PC-9 (cell line): ENCODE data around the gene GRIN2A. TPM values are rescaled to one million over a fixed set of nuclear protein-coding genes. Genes with fewer than 3 reads are reported as not detected.

Experiments
- Bru-seq: library from RNA; stranded (reverse); fragments of 400-500 nt; gene quantifications from one replicate; lab custom pipeline; 2021; lab: Mats Ljungman, UMichigan
- BruChase-seq, 2 experiments: library from RNA; stranded (reverse); fragments of 400-500 nt; gene quantifications; one replicate each; lab custom pipeline; 2021; lab: Mats Ljungman, UMichigan
- BruUV-seq: library from RNA; stranded (reverse); fragments of 400-500 nt; replicated peaks from 2 replicates; lab custom pipeline; 2021; lab: Mats Ljungman, UMichigan
- CTCF ChIA-PET: fragments of 300-600 bp; sonication (Branson Sonifier 250); formaldehyde crosslinking; loops from one replicate; lab custom pipeline; 2022; ENCODE audit warnings: antibody characterized with exemption; lab: Charles Lee
- POLR2A ChIA-PET: fragments of 300-600 bp; sonication (Branson Sonifier 250); formaldehyde crosslinking; loops from one replicate; lab custom pipeline; 2022; ENCODE audit warnings: antibody characterized with exemption; ENCODE audit not compliant: unreplicated experiment; lab: Charles Lee
- DNase-seq, 2 experiments: peaks; one replicate each; pipeline versions ENCODE4 v3.0.0 to v3.0.0-alpha.2; 2015 to 2022; ENCODE audit warnings: mixed read lengths in 1 of 2
- H2AFZ ChIP-seq: fragments of 200-600 bp; sonication (generic); 2 replicates; pipeline ENCODE4 v1.8.1; 2017; ENCODE audit warnings: antibody characterized with exemption
- H3F3A ChIP-seq: fragments of 200-600 bp; sonication (generic); 2 replicates; pipeline ENCODE4 v1.8.1; 2017; ENCODE audit warnings: antibody characterized with exemption, mild to moderate bottlenecking, low read depth; ENCODE audit not compliant: insufficient read depth
- H3K27ac ChIP-seq: fragments of 200-600 bp; sonication (generic); 2 replicates; pipeline ENCODE4 v1.6.1; 2016; ENCODE audit warnings: mixed run types
- H3K27me3 ChIP-seq: fragments of 200-600 bp; sonication (generic); 2 replicates; pipeline ENCODE4 v1.6.1; 2016; ENCODE audit warnings: low read depth, mixed run types; ENCODE audit not compliant: insufficient read depth
- H3K36me3 ChIP-seq: fragments of 200-600 bp; sonication (generic); 2 replicates; pipeline ENCODE4 v1.6.1; 2016; ENCODE audit warnings: low read depth, mixed run types
- H3K4me1 ChIP-seq: fragments of 200-600 bp; sonication (generic); replicated peaks from 2 replicates; pipeline ENCODE4 v1.6.1; 2016; ENCODE audit warnings: mixed run types; ENCODE audit not compliant: insufficient read depth
- H3K4me2 ChIP-seq: fragments of 200-600 bp; sonication (generic); 2 replicates; pipeline ENCODE4 v1.6.1; 2017; ENCODE audit warnings: mixed run types
- H3K4me3 ChIP-seq: fragments of 200-600 bp; sonication (generic); 2 replicates; pipeline ENCODE4 v1.6.1; 2016; ENCODE audit warnings: mixed run types
- H3K79me2 ChIP-seq: fragments of 200-600 bp; sonication (generic); 2 replicates; pipeline ENCODE4 v1.6.1; 2017; ENCODE audit warnings: low read depth, mixed run types
- H3K9me2 ChIP-seq: fragments of 200-600 bp; sonication (generic); 2 replicates; pipeline ENCODE4 v1.8.1; 2017; ENCODE audit warnings: mild to moderate bottlenecking; ENCODE audit not compliant: insufficient read depth
- H3K9me3 ChIP-seq: fragments of 200-600 bp; sonication (generic); 2 replicates; pipeline ENCODE4 v1.8.1; 2016; ENCODE audit warnings: low read depth; ENCODE audit not compliant: insufficient read depth
- H4K20me1 ChIP-seq: fragments of 200-600 bp; sonication (generic); 2 replicates; pipeline ENCODE4 v1.8.1; 2017; ENCODE audit not compliant: insufficient read depth
- CTCF ChIP-seq: fragments of 200-600 bp; sonication (generic); conservative IDR thresholded peaks from 2 replicates; pipeline ENCODE4 v1.6.1; 2017; ENCODE audit warnings: mixed run types, antibody characterized with exemption, mild to moderate bottlenecking, moderate library complexity
- EZH2 ChIP-seq: fragments of 200-600 bp; sonication (generic); IDR thresholded peaks from 2 replicates; pipeline ENCODE4 v1.8.0; 2017; ENCODE audit warnings: antibody characterized with exemption, low read depth
- intact Hi-C: fragments of 100-400 bp; cut with micrococcal nuclease; formaldehyde crosslinking; loops from one replicate; pipeline ENCODE4 v1.10.0; 2022; ENCODE audit not compliant: unreplicated experiment
- long read RNA-seq: library from polyadenylated mRNA; stranded (forward); transcript quantifications from one replicate; pipeline ENCODE4 v2.0.0, GENCODE V29; 2022
- total RNA-seq: library from RNA; stranded (reverse); gene quantifications from 2 replicates; pipeline ENCODE4 v1.2.3, GENCODE V29; 2021

Gene GRIN2A
- not detected in 2 replicates for total RNA-seq
- percentile 0 among the genes with signal in this experiment for Bru-seq, nascent RNA
- percentile 1 among the genes with signal in this experiment for BruChase-seq, experiment 1, labeled RNA remaining after a 2-hour chase
- BruChase-seq, experiment 2, labeled RNA remaining after a 6-hour chase = percentile 0 among the genes with signal in this experiment
- long read RNA-seq = 0 reads

GRCh38 chr16:10182222-10183053, at the start of gene GRIN2A:
TSS of gene GRIN2A (minus strand) at chr16:10182428. CDS start at chr16:10180411, 2,017 bp downstream.
- H3F3A ChIP-seq = no peaks in the 10 kb centered on the region
- H3K9me3 ChIP-seq = no peaks in the 10 kb centered on the region
- no peak within 1 kb of the TSS for H3K27ac ChIP-seq
- no peaks in the 10 kb centered on the region for H3K27me3 ChIP-seq
- no peaks in the 10 kb centered on the region for H3K36me3 ChIP-seq
- H3K9me2 ChIP-seq = no peaks in the 10 kb centered on the region
- no TSS peak for BruUV-seq
- H3K4me3 ChIP-seq = no peak within 1 kb of the TSS
- POLR2A ChIA-PET = no interaction called here
- intact Hi-C loops = no loop called here
- no peak for TF ChIP-seq CTCF
- no peak for TF ChIP-seq EZH2
- no peaks in the 10 kb centered on the region for H4K20me1 ChIP-seq
- H3K79me2 ChIP-seq = no peaks in the 10 kb centered on the region
- no peak within 1 kb of the TSS for H3K4me2 ChIP-seq
- H2AFZ ChIP-seq = no peak within 1 kb of the TSS
- CTCF ChIA-PET = no interaction called here
- DNase-seq = no peak
- H3K4me1 ChIP-seq = no peaks in the 10 kb centered on the region

GRCh38 chr16:10231563-10231962, 49.3 kb upstream of the GRIN2A start:
- intact Hi-C loops = no loop called here
- H3K27me3 ChIP-seq = peaks cover 15% of the 10 kb centered on the region
- no peaks in the 10 kb centered on the region for H3K9me3 ChIP-seq
- no peak for DNase-seq
- CTCF ChIA-PET = no interaction called here
- H3K9me2 ChIP-seq = no peaks in the 10 kb centered on the region
- no peak for TF ChIP-seq CTCF
- TF ChIP-seq EZH2 = no peak
- no peak overlapping the region for H3K4me2 ChIP-seq
- no peak overlapping the region for H3K4me3 ChIP-seq
- BruUV-seq = no TSS peak
- no peaks in the 10 kb centered on the region for H3K36me3 ChIP-seq
- no peaks in the 10 kb centered on the region for H3K4me1 ChIP-seq
- no peak overlapping the region for H3K27ac ChIP-seq
- no peaks in the 10 kb centered on the region for H4K20me1 ChIP-seq
- H3K79me2 ChIP-seq = no peaks in the 10 kb centered on the region
- no peak overlapping the region for H2AFZ ChIP-seq
- POLR2A ChIA-PET = no interaction called here
- no peaks in the 10 kb centered on the region for H3F3A ChIP-seq

DNA sequence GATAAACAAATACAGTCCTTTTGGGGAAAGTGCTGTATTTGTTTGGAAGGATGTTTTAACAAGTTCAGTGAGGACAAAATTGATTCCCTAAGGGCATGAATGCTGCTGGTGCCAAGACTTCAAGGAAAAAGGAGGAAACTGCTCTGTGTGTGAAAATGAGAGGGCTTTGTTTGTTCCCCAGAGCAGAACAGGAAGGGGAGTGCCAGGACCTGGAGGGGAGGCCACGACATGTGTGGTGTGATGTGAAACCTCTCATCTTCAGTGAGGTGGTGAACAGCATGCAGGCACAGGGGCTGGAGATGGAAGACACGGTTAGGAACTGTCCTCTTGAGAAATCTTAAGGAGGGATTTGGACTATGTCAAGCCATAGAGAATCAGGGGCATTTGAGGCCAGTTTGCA, 46.6 kb upstream of the GRIN2A start:
- peaks cover 33% of the 10 kb centered on the region for H3K27me3 ChIP-seq
- no peak overlapping the region for H3K4me3 ChIP-seq
- H2AFZ ChIP-seq = no peak overlapping the region
- DNase-seq = peak in 1 of 2 experiments; percentile 39
- H3K79me2 ChIP-seq = no peaks in the 10 kb centered on the region
- CTCF ChIA-PET = no interaction called here
- no peak overlapping the region for H3K27ac ChIP-seq
- no peaks in the 10 kb centered on the region for H3F3A ChIP-seq
- POLR2A ChIA-PET = no interaction called here
- no peaks in the 10 kb centered on the region for H3K36me3 ChIP-seq
- no peaks in the 10 kb centered on the region for H3K4me1 ChIP-seq
- TF ChIP-seq CTCF (no peak), EZH2 (no peak)
- no peaks in the 10 kb centered on the region for H3K9me3 ChIP-seq
- intact Hi-C loops = no loop called here
- H3K4me2 ChIP-seq = no peak overlapping the region
- no TSS peak for BruUV-seq
- no peaks in the 10 kb centered on the region for H4K20me1 ChIP-seq
- no peaks in the 10 kb centered on the region for H3K9me2 ChIP-seq
